ENCODE results near the gene EGFL7. TPM values are rescaled to one million over a fixed set of nuclear protein-coding genes. Genes with fewer than 3 reads are reported as not detected.
A peak's percentile ranks its signal among the peaks of the same experiment; 100 is the strongest.
"Not testable (repeated sequence)": the region's sequence is repeated elsewhere in the genome, so short reads cannot be mapped to it uniquely, and the experiment has no call there.

The EGFL7 gene
- total RNA-seq, 1 donor from 2014 or later: 35.0 TPM

GRCh38 chr9:136629879-136630661 is 32.6 kb upstream of the EGFL7 start:
- peak; percentile 72 for TF ChIP-seq CTCF (conservative IDR thresholded peaks at IDR 0.05; ENCODE audit: low read depth, low read length)
- no peak for DNase-seq (ENCODE audit: low read depth)
- no peak overlapping the region for H3K4me3 ChIP-seq (ENCODE audit: low read depth, low read length)

GRCh38 chr9:136630662-136630992 is 32.1 kb upstream of the EGFL7 start:
- no peak overlapping the region for H3K4me3 ChIP-seq (ENCODE audit: low read depth, low read length)
- no peak for TF ChIP-seq CTCF (conservative IDR thresholded peaks at IDR 0.05; ENCODE audit: low read depth, low read length)
- DNase-seq (ENCODE audit: low read depth): no peak

GRCh38 chr9:136631038-136632000 is 31.4 kb upstream of the EGFL7 start:
- H3K4me3 ChIP-seq (ENCODE audit: low read depth, low read length): no peak overlapping the region
- DNase-seq (ENCODE audit: low read depth): no peak
- peak; percentile 89 for TF ChIP-seq CTCF (conservative IDR thresholded peaks at IDR 0.05; ENCODE audit: low read depth, low read length)

GRCh38 chr9:136632072-136632471 is 30.6 kb upstream of the EGFL7 start:
- DNase-seq (ENCODE audit: low read depth); H3K4me3 ChIP-seq (ENCODE audit: low read depth, low read length): not testable (repeated sequence)

GRCh38 chr9:136632491-136633106 is 30.1 kb upstream of the EGFL7 start:
- DNase-seq (ENCODE audit: low read depth); H3K4me3 ChIP-seq (ENCODE audit: low read depth, low read length): not testable (repeated sequence)

GRCh38 chr9:136634904-136635303 is 27.8 kb upstream of the EGFL7 start:
- TF ChIP-seq CTCF (conservative IDR thresholded peaks at IDR 0.05; ENCODE audit: low read depth, low read length): no peak
- no peak overlapping the region for H3K4me3 ChIP-seq (ENCODE audit: low read depth, low read length)
- no peak for DNase-seq (ENCODE audit: low read depth)

GRCh38 chr9:136640171-136641111 is 22.3 kb upstream of the EGFL7 start:
- no peak for DNase-seq (ENCODE audit: low read depth)
- H3K4me3 ChIP-seq (ENCODE audit: low read depth, low read length): no peak overlapping the region
- no peak for TF ChIP-seq CTCF (conservative IDR thresholded peaks at IDR 0.05; ENCODE audit: low read depth, low read length)
